Choroid plexus epithelial cell (primary cell): ENCODE results near the gene DCAF8.
"Not testable (repeated sequence)": the region's sequence is repeated elsewhere in the genome, so short reads cannot be mapped to it uniquely, and the experiment has no call there.

ENCODE experiments used
- DNase-seq: peaks from one replicate; pipeline ENCODE4 v3.0.0-alpha.2; 2010; ENCODE audit warnings: low read depth
- H3K4me3 ChIP-seq: 2 replicates; pipeline ENCODE4 v1.5.1; 2011; ENCODE audit warnings: low read depth, mild to moderate bottlenecking, control low read depth, low read length, moderate library complexity
- TF ChIP-seq, protein P1 (sequence below): conservative IDR thresholded peaks from 2 replicates; pipeline ENCODE4 v1.5.1; 2011; ENCODE audit warnings: low read depth, mild to moderate bottlenecking, control low read depth, inconsistent platforms, low read length, moderate library complexity

Gene DCAF8

DNA sequence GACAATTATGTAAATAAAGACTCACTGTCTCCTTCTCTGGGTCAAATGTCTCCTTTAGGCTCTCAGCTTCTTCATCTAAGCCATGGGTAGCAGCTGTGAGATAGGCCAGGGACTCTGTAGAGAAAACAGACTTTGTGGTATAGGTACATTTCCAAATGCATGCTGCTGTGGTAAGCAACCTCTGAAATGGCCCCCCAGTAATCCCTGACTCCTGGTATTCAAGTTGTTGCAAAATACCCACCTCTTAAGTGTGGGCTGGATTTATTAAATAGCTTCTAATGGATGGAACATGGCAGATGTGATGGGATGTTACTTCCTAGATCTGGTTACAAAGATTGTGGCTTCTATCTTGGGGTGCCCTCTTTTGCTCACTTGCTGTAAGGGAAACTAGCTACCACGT, 33.7 kb upstream of the DCAF8 start:
- peak; percentile 18 for DNase-seq
- TF ChIP-seq, protein P1, sequence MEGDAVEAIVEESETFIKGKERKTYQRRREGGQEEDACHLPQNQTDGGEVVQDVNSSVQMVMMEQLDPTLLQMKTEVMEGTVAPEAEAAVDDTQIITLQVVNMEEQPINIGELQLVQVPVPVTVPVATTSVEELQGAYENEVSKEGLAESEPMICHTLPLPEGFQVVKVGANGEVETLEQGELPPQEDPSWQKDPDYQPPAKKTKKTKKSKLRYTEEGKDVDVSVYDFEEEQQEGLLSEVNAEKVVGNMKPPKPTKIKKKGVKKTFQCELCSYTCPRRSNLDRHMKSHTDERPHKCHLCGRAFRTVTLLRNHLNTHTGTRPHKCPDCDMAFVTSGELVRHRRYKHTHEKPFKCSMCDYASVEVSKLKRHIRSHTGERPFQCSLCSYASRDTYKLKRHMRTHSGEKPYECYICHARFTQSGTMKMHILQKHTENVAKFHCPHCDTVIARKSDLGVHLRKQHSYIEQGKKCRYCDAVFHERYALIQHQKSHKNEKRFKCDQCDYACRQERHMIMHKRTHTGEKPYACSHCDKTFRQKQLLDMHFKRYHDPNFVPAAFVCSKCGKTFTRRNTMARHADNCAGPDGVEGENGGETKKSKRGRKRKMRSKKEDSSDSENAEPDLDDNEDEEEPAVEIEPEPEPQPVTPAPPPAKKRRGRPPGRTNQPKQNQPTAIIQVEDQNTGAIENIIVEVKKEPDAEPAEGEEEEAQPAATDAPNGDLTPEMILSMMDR: no peak
- no peak overlapping the region for H3K4me3 ChIP-seq

DNA sequence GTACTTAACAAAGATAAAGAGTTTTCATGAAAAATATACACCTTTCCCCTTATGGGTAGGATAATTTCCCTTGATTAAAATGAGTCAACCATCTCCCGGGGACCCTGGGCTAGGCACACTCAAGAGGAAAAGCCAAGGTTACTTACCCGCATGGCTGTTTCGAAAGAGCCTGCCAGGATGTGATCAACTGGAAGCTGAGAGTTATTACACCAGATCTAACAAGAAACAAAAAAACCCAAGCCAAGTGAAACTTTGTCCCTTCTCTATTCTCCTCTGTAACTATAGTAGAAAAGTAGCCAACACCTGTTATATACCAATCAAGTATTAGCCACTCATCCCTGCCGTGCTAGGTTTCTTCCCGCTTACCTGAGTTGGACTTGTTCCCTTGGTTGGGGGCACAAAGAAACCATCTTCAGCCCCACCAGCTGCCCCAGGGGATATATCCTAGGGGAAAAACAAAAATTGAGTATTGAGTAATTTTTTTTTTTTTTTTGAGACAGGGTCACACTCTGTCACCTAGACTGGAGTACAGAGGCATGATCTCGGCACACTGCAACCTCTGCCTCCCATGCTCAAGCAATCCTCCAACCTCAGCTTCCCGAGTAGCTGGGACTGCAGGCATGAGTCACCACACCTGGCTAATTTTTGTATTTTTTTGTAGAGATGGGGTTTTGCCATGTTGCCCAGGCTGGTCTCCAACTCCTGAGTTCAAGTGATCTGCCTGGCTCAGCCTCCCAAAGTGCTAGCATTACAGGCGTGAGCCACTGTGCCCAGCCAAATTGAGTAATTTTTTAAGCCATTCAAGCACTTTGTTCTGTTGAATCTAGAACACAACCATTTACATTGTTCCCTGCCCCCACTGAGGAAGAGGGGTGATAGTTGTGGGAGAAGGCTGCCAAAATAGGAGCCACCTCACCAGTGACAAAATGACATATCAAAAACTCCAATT, 30.9 kb upstream of the DCAF8 start:
- H3K4me3 ChIP-seq: no peak overlapping the region
- TF ChIP-seq, protein P1: no peak
- no peak for DNase-seq

DNA sequence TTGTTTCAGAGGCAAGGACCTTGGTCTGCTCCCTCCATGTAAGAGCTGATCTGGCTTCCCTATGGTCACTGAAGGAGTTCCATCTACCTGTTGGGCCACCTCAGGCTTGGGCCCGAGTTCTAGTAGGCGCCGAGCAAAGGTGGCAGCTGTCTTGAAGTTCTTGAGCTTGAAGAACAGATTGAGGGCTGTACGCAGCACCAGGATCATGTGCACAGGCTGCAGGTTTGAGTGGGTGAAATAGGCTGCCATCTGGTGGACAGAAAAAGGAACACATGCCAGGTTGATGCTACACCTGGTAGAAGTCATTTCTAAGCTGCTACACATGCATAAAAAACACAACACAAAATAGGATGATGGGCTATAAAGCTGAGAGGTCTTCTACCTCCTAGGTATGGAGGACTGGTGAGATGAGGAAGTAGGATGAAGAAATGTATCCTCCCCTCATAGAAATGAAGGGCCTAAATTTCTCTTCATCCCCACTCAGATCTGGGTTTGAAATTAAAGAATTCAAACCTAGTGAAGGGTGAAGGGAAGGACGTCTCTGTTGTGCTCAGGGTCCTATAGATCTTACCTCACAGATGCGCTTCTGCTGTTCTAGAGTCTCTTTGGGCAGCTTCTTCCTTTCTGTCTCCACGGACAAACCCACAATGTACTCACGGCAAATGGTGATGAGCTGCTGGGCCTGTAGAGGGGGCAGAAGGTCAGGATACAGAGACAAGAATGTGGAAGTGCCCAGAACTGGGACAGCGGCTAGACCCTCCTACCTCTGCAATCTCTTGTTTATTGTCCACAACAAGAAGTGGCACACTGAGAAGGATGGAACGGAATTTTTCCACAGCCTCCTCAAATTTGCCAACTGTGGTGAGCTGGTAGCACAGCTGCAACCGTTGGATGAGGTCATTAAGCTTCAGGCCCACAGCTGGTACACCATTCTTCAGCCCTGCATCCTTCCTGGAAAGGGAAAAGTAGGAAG, 29.2 kb upstream of the DCAF8 start:
- no peak overlapping the region for H3K4me3 ChIP-seq
- peak; percentile 90 for DNase-seq
- TF ChIP-seq, protein P1: peak; percentile 81

DNA sequence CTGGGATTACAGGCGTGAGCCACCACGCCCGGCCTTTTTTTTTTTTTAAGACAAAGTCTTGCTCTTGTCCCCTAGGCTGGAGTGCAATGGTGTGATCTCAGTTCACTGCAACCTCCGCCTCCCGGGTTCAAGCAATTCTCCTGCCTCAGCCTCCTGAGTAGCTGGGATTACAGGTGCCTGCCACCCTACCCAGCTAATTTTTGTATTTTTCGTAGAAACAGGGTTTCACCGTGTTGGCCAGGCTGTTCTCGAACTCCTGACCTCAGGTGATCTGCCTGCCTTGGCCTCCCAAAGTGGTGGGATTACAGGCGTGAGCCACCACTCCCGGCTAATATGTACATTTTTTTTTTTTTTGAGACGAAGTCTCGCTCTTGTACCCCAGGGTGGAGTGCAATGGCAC, 25.4 kb upstream of the DCAF8 start:
- not testable (repeated sequence) for H3K4me3 ChIP-seq, DNase-seq

GRCh38 chr1:160285506-160285905, 23.2 kb upstream of the DCAF8 start:
- TF ChIP-seq, protein P1: no peak
- DNase-seq: no peak
- H3K4me3 ChIP-seq: peak overlapping the region; percentile 37

- TF ChIP-seq, protein P1: no peak
- DNase-seq: peak; percentile 96
- peak within 1 kb of the TSS; percentile 88 for H3K4me3 ChIP-seq
These were observed 22.5 kb upstream of the DCAF8 start, which contains the start of gene PEX19 for GRCh38 chr1:160284782-160285344. Gene PEX19 (minus strand): TSS chr1:160285133. CDS start chr1:160285124, 9 bp downstream.

DNA sequence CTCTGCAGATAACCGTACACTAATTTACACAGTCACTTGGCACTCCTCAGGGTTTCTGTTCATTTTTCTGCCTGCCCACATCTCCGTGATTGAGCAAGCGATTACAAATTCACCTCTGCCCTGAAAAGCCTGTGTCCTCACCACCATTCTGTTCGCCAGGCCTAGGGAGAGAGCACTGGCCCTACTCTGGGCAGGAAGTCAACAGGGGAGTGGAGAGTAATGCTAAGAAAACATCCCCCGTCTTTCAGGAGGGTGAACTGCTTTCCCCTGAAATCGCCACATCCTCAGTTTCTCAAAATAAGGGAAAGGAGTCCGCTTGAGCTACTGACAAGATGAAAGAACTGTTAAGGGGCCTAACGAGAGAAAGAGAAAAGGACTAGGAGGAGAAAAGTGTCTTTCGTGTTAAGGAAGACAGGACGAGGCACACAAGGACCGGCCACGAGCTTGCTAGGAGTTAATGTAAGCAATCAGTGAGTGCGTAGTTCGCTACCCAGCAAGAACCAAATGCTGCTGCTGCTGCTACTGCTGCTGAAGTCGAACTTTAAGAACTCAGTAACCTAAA, 22.0 kb upstream of the DCAF8 start:
- peak; percentile 87 for DNase-seq
- peak overlapping the region; percentile 88 for H3K4me3 ChIP-seq
- TF ChIP-seq, protein P1: no peak
